PFSK-1 (cell line): ENCODE results near the gene LRRC37B.

ENCODE experiments used
- POLR2AphosphoS5 ChIP-seq: IDR thresholded peaks from 2 replicates; pipeline ENCODE4 v1.6.1; 2012; ENCODE audit warnings: low read depth, mild to moderate bottlenecking, control low read depth, low read length, moderate library complexity
- REST ChIP-seq, 2 experiments: IDR thresholded peaks; 2 replicates each; pipeline versions ENCODE4 v1.6.1 to v1.8.0; 2011 to 2012; ENCODE audit warnings: low read depth in 2 of 2, low read length in 2 of 2, control low read depth in 1 of 2, inconsistent platforms in 1 of 2, mild to moderate bottlenecking in 1 of 2, moderate library complexity in 1 of 2; ENCODE audit not compliant: insufficient read depth in 1 of 2
- SIN3A ChIP-seq: IDR thresholded peaks from 2 replicates; pipeline ENCODE4 v1.6.1; 2012; ENCODE audit warnings: mild to moderate bottlenecking, low read length, moderate library complexity, borderline replicate concordance; ENCODE audit not compliant: insufficient read depth
- TAF1 ChIP-seq: IDR thresholded peaks from 2 replicates; pipeline ENCODE4 v1.6.1; 2012; ENCODE audit warnings: low read length, control low read depth, borderline replicate concordance; ENCODE audit not compliant: insufficient read depth

GRCh38 chr17:32102646-32103186 is 95.5 kb downstream of the LRRC37B start:
- no peak for TF ChIP-seq POLR2AphosphoS5
- no peak for TF ChIP-seq TAF1
- TF ChIP-seq REST (IDR thresholded peaks at IDR 0.05; ENCODE audit: insufficient read depth in 1 of 2, low read depth in 2 of 2, low read length in 2 of 2) = no peak
- no peak for TF ChIP-seq SIN3A
